Measurements from ENCODE around the gene PIGT. TPM values are rescaled to one million over a fixed set of nuclear protein-coding genes. Genes with fewer than 3 reads are reported as not detected.
A peak's percentile ranks its signal among the peaks of the same experiment; 100 is the strongest.

Gene PIGT
- total and polyA plus RNA-seq, 2 of the 13 experiments (the other 11 are each of a cell fraction or from before 2014, with no cell fraction given), result 65.9 to 74.1 TPM

DNA sequence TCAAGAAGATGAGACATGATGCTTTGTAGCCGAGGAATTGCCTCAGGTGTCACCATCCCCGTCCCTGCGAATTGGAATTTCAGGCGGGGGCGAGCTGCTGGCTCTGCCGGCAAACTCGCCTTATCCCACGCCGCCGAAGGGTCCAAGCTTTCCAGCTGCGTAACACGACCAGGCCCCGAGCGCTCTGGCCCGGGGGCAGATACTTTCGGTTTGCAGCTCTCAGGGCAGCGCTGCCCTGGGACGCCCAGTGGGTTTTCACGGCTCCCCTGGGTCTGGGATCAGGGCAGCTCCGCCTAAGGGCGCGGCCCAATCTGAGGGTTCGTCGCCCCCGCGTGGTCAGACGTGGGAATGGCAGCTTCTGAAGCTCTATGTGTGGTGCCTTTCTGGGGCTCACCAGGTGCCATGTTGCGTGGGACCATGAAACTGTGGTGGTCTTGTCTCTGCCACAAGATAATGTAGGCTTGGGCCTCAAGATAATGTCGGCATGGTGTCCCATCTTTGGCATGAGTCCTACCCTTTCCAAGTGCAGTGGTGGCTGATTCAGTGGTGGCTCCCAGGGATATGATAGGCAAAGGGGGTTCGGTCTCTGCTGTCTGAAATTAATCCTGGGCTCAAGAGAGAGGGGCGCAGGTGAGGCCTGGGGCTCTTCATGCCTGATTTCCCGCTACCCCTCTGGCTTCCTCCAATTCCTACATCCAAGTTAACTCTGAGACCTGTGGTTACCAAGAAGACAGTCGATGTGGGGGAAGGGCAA is 21.0 kb downstream of the PIGT start (continued):
- TF ChIP-seq, protein P1, sequence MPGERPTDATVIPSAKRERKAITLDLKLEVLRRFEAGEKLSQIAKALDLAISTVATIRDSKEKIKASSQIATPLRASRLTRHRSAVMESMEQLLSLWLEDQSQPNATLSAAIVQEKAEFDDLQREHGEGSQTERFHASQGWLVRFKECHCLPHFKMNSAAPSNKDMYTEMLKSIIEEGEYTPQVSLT (CRISPR knock-in tag; IDR thresholded peaks at IDR 0.05; ENCODE audit: borderline replicate concordance, low read depth), result no peak
- TF ChIP-seq DNMT1 (CRISPR knock-in tag; IDR thresholded peaks at IDR 0.05), result peak; percentile 81; the same call in 1 of the 2 replicates
- TF ChIP-seq ZKSCAN5 (CRISPR knock-in tag; IDR thresholded peaks at IDR 0.05), result no peak
- no peak for TF ChIP-seq SIN3B (IDR thresholded peaks at IDR 0.05; ENCODE audit: low read length)
- peak; percentile 89 for TF ChIP-seq AGO2 (optimal IDR thresholded peaks at IDR 0.05; ENCODE audit: low read depth, low read length)
- peak; percentile 60; the same call in 1 of the 2 replicates for TF ChIP-seq SMYD3 (CRISPR knock-in tag; IDR thresholded peaks at IDR 0.05)
- TF ChIP-seq ARNTL (CRISPR knock-in tag; IDR thresholded peaks at IDR 0.05), result peak; percentile 63
- TF ChIP-seq, protein P2, sequence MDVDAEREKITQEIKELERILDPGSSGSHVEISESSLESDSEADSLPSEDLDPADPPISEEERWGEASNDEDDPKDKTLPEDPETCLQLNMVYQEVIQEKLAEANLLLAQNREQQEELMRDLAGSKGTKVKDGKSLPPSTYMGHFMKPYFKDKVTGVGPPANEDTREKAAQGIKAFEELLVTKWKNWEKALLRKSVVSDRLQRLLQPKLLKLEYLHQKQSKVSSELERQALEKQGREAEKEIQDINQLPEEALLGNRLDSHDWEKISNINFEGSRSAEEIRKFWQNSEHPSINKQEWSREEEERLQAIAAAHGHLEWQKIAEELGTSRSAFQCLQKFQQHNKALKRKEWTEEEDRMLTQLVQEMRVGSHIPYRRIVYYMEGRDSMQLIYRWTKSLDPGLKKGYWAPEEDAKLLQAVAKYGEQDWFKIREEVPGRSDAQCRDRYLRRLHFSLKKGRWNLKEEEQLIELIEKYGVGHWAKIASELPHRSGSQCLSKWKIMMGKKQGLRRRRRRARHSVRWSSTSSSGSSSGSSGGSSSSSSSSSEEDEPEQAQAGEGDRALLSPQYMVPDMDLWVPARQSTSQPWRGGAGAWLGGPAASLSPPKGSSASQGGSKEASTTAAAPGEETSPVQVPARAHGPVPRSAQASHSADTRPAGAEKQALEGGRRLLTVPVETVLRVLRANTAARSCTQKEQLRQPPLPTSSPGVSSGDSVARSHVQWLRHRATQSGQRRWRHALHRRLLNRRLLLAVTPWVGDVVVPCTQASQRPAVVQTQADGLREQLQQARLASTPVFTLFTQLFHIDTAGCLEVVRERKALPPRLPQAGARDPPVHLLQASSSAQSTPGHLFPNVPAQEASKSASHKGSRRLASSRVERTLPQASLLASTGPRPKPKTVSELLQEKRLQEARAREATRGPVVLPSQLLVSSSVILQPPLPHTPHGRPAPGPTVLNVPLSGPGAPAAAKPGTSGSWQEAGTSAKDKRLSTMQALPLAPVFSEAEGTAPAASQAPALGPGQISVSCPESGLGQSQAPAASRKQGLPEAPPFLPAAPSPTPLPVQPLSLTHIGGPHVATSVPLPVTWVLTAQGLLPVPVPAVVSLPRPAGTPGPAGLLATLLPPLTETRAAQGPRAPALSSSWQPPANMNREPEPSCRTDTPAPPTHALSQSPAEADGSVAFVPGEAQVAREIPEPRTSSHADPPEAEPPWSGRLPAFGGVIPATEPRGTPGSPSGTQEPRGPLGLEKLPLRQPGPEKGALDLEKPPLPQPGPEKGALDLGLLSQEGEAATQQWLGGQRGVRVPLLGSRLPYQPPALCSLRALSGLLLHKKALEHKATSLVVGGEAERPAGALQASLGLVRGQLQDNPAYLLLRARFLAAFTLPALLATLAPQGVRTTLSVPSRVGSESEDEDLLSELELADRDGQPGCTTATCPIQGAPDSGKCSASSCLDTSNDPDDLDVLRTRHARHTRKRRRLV (CRISPR knock-in tag; IDR thresholded peaks at IDR 0.05), result no peak
- TF ChIP-seq SP5 (CRISPR knock-in tag; IDR thresholded peaks at IDR 0.05; ENCODE audit: borderline replicate concordance, low read depth), result peak; percentile 51; the same call in 1 of the 2 replicates
- TF ChIP-seq, protein P3, sequence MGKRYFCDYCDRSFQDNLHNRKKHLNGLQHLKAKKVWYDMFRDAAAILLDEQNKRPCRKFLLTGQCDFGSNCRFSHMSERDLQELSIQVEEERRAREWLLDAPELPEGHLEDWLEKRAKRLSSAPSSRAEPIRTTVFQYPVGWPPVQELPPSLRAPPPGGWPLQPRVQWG (CRISPR knock-in tag; IDR thresholded peaks at IDR 0.05; ENCODE audit: borderline replicate concordance, low read depth), result no peak
- TF ChIP-seq ZNF782 (CRISPR knock-in tag; IDR thresholded peaks at IDR 0.05; ENCODE audit: borderline replicate concordance), result peak; percentile 94; the same call in 1 of the 2 replicates
- no peak for TF ChIP-seq ZNF841 (CRISPR knock-in tag; IDR thresholded peaks at IDR 0.05; ENCODE audit: borderline replicate concordance)
- peak; percentile 14; the same call in 1 of the 2 replicates for TF ChIP-seq BCL6 (CRISPR knock-in tag; IDR thresholded peaks at IDR 0.05)
- TF ChIP-seq MED13 (CRISPR knock-in tag; IDR thresholded peaks at IDR 0.05), result no peak

Data from HepG2 (cell line).